Activated effector memory CD4-positive, alpha-beta T cell treated with Interleukin-2 at 50 U/mL for 16 hours (primary cell): ENCODE results near the gene TAS2R38.

Experiments used
- DNase-seq: peaks from one replicate; pipeline ENCODE4 v3.0.0-alpha.2; 2020

TAS2R38 gene

DNA sequence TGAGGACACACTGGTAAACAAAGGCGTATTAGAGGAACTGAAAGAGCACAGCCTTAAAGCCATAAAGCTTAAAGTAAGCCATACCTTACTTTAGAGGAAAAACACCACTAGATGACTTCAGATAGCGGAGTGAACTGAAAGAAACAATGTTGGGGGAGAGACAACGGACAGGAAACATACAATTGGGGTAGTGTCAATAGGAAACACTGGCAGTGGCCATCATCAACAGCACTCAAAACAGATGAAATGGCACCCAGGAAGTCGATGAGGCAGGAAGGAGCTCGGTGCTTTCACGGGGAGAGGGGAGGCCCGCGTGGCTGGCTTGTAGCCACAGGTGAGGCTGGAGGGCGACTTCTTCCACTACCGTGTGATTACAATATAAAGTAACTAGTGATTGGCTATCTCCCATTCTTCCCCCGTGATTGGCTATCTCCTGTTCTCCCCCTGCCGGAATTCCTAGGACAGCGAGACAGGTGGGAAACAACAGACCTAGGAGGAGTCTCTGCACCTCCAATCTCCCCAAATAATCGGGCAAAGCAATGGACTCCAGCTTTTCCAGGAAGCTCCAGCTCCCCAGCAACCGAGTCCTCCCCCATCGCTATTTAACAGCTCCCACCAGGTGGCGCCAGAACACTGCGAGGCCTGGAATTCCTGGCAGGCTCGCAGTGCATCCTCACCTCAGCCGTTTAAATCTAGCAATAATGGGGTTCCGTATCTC is 2.4 kb upstream of the TAS2R38 start:
- peak; percentile 35 for DNase-seq

DNA sequence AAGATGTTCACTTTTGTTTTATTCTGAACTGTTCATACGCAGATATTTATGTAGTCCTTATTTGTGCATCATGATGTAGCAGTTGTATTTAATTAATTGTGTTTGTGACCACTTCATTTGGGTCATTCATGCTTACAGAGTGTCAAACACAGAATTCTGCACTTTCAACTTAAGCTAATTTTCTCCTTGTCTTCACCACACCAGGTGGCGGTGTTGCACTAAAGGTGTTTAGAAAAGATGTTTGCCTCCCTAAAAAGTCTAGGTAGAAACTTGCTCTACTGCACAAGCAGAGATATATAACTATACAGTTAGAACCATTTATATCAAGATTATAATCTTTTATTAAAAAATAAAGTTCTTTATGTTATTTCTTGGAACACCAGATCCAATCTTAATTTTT is 1.3 kb upstream of the TAS2R38 start:
- no peak for DNase-seq

DNA sequence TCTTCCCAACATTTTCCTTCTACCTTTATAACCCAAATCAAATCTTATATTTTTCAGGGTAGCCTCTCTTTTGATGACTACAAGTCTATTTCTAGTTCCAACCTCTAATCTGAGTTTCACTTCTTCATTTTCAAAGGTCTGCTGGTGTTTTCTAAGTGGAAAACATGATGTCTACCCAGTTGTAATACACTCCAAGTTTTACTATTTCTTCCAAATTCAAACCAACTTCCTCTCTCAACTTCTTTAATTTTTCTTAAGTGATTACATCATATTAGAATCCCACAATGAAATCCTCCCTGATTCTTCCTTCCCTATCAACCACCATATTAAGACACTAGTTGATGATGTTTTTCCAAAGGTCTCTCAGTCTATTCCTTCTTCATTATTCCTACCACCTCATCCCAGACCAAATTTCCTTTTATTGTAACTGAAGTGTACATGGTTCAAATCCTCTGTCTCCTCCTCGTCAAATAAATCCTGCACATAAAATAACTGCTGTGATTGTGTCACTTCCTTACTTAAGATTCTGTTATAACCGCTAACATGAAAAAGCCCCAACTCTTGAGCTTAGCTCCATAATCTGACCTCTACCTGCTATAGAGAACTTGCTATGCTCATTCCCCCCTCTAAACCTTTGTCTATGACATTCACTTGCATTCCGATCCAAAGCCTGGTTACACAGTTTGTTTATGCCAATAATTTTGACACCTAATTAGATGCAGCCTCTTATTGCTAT is 12.7 kb downstream of the TAS2R38 start:
- no peak for DNase-seq

DNA sequence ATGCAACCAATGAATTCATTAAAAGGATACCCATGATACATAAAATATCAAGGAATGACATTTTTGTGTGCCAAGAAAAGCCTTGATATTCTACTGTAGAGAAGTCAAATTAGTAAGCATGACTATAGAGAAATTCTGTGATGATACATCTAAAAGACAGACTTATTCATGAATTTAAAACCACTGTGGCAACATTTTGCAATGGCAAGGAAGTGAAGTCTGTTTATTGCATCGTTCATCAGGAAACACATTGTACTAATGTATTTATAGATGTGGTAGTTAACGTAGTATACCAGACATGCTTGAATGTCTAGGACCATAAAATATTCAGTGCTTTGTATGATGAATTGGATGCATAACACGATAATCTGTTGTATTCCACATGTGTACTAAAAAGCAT is 17.5 kb downstream of the TAS2R38 start:
- DNase-seq, result no peak

DNA sequence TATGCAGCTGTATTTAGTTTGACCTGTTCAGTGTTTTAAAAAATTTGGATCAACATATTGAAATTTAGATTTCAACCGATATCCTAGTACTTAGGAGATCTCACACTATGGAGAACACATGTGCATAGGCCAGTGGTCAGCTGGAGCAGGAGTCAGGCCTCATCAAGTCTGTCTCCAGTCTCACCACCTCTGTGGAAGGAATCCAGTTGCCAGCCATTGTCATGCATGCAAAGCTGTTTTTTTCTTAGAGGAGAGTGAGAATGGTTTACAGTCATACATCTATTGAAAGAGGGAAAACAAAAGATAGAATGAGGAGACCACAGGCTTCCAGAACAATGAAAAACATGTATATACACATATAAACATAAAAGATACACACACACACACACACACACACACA is 19.2 kb downstream of the TAS2R38 start:
- DNase-seq, result no peak

DNA sequence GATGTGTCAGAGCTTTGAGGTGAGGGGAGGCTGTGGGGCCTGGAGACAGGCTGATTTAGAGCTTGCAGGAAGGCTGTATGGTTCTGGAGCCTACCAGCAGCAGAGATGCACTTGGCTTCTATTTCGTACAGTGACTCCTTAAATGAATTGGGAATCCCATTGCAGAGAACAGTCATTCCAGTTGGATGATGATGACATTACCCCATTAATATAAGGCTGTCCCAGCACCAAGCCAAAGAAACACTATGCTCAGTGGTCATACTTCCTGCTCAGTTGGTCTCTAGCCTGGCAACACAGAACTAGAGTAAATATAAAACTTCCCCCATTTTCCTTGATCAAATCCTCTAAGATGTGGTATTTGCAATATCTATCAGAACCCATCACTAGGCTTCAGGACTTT is 21.1 kb downstream of the TAS2R38 start:
- DNase-seq, result no peak

DNA sequence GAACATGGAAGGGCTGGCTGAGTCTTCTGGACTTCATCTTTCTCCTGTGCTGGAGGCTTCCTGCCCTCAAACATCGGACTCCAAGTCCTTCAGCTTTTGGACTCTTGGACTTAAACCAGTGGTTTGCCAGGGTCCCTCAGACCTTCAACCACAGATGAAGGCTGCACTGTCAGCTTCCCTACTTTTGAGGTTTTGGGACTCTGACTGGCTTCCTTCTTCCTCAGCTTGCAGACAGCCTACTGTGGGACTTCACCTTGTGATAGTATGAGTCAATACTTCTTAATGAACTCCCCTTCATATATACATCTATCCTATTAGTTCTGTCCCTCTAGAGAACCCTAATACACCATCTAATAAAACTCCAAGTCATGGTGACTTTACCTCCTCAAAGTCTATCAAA is 22.8 kb downstream of the TAS2R38 start:
- no peak for DNase-seq

DNA sequence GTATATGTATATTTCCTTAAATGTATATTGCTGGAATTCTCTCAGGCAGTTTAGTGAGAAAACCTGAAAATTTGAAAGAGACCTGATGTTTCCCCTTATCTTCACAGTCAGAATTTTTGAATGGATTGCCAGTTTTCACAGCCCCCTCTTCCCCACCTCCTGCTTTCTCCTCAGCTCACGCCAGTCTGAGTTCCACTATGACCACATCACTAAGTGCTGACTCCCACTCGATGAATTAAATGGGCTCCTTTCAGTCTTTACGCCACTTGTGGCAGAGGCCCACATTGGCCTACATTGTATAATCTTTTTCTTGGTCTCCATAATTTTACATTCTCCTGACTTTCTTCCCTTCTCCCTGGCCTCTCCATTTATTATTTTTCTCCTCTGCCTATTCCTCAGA is 23.7 kb downstream of the TAS2R38 start:
- DNase-seq, result no peak

DNA sequence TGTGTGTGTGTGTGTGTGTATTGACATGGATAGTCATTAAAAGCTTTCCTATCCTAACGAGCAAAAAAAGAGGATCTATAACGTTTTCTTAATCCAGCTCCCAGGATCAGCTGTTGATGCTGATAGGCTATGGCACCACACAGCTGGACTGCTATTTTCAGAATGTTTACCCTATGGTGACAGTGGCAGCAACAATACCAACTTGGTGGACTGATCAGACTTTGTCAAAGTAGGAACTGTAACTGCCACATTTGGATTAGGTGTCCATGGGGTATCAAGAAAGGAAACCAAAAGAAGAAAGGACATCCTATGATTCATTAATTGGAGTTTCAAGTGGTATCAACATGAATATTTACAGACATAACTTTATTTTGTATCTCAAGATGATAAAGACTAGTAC is 24.1 kb downstream of the TAS2R38 start:
- no peak for DNase-seq

DNA sequence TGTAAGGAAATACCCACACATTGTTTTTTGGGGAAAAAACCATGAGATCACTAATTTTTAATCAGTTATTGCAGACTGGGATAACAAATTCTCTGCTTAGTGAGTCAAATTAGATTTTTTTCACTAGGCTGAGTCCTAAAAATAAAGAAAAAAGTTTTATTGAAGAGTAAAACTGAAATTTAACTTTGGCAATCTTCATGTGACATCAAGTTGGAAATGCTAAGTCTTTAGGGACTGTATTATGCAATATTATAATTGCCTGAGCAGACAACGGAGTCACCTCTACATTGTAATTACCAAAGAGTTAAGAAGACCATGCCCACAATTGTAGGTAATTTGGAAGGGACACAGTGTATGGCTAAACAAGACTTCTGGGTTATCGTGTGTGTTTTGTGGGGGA is 24.6 kb downstream of the TAS2R38 start:
- no peak for DNase-seq

DNA sequence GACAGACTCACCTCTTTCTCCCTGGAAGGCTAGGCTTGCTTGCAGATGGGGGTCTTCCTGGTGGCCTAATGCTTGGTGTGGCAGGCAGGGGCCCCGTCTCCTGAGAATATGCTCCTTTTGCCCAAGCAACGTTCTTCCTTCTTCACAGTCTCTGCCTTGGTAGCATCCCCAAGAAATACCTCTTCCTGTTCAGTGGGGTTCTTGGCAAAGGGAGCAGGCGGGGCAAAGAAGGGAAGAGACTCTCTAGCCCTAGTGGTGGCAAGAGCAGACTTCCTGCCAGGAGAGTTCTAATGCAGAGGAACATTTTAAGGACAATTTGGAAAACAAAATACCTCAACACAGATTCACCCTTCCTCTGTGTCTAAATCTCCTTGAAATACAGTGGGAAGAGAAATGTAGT is 26.8 kb downstream of the TAS2R38 start, which contains the start of gene CLEC5A:
Gene CLEC5A, minus strand, starts transcription at position 179 of the 400 bp plus-strand sequence. CDS start 682 bp downstream, outside the sequence.
- DNase-seq, result no peak

DNA sequence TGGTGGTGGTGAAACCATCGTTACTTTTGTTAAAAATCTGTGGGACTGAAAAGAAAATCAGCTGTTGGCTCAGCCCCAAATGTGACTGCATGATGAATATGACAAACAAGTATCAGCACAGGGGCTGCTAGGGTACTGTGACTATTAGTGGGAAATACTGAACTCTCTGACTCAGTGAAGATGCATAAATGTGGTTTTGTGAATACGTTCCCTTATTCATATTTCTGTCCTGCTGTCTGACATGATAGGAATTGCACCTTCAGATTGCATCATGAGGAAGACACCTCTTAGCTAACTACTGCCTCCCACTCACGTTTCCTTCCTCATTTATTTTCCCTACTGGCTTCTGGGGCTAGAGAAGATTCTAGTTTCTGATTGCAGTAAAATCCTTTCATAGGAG is 28.2 kb downstream of the TAS2R38 start:
- no peak for DNase-seq

DNA sequence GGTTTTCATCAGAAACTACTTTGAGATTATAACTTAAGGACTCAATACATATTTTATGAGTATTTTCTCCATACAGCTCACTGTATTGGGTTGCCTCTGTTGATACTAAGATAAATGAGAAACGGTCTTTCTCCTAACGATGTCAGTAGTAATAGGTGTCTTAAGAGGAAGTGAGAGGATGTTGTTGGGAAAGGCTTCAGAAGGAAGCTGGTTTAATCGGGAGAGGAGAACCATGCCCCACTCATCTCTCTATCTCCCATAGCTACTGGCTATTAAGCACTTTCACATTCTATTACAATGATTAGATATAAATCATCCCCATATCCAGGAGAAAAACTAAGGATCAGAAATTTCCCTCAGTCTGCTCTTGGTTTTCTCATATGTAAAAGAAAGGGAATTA is 28.8 kb downstream of the TAS2R38 start:
- no peak for DNase-seq

DNA sequence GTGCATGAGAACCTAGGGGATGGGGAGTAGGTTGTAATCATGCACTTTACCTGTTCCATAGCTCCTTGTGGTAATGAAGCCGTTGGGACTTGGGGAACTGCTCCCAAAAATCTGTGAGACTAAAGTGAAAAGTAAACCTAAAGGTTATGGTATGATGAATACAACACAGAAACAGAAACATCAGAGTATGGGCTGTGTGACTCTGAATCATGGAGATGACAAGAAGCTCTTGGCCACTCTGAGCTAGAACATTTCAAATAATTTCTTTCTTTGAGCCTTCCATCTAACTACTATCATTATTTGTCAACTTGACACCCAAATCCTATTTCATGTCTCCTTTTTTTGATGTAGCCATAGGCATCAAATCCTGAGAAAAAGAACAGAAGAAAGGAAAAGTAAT is 29.7 kb downstream of the TAS2R38 start:
- DNase-seq, result no peak

DNA sequence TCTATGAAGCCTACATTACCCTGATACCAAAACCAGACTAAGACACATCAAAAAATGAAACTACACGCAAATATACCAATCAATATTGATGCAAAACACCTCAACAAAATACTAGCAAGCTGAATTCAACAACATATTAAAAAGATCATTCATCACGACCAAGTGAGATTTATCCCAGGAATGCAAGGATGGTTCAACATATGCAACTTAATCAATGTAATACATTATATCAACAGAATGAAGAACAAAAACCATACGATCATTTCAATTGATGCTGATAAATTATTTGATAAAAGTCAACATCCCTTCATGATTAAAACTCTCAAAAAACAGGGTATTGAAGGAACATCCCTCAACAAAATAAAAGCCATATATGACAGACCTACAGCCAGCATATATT is 32.5 kb downstream of the TAS2R38 start:
- DNase-seq, result no peak

DNA sequence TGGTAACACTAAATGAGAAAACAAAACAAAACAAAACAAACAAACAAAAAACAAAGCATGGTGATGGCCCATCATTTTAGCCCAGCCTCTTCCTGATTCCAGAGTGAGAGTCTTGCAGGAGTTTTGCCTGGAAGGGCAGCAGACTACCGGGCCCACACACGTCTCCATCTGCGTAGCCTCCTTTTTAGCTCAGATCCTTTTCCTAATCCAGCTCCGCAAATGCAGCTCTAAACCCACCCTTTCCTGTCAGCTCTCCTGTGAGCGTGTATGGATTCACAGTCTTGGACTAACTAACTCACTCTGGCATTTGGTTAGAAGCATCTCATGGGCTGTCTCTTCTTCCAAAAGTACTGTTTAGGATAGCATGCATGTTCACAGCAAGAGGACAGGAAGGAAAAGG is 43.4 kb downstream of the TAS2R38 start:
- DNase-seq, result no peak

DNA sequence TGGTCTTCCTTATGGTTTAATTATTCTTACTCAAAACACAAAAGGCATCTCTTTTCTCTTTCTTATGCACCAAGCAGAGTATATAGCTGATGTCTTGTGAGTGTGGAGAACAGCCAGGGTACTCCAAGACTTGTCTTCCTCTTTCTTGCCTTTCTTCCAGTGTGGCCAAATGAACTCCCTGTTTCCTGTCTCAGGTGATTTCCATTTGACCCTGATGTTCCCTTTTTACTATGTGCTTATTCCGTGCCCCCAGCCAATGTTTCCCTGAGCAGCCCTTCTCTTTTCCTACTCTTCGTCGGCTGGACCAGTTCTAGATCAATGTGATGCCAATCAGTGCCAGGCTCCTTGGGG is 44.8 kb downstream of the TAS2R38 start:
- DNase-seq, result no peak

DNA sequence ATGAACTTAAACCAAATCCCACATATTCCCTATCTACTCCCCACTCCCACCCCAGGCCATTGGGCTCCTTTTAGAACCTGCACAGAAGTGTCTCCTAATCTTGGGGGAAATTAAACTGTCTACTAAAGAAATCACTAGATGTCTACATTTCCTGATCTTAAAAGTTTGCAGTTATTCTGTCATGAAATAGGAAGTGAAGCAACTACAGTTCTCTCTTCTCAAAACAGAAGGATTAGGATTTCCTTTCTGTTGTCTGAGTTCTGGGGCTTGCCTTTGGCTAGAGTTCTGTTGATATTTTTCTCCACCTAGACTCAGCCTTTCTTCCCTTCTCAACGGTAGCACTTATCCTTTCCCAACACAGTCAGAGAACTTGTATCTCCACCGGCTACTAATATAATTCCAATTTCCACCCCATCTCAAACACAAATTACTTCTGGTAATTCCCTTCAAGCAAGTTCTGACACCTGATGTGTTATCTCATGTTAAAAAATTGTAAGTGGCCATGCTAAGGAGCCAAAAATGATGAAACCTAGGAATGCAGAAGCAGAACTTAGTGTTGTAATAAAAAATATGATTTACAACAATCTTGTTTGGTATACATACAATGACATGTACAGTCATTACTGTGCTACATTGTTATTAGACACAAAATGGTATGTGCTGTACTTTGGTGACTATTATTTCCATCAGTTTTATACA is 45.3 kb downstream of the TAS2R38 start:
- DNase-seq, result no peak
